ENCODE measurements around the gene OR2H1.

DNA sequence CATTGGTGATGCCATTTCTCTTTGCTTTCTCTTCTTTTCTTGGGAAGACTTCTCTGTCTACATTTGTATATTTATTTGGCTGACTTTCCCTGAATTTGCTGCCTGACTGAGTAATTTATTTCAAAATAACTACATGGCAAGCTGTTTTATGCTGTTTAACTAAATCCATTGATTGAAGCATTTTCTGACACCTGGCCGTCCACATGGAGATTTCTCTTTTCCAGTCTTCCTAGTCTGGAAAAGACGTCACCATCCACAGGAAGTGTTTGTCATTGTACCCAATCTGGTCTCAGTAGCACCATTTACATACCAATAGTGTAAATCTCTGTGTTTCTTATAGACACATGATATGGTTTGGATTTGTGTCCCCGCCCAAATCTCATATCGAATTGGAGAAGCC lies 40.0 kb downstream of the OR2H1 start:
- TF ChIP-seq, protein P1, sequence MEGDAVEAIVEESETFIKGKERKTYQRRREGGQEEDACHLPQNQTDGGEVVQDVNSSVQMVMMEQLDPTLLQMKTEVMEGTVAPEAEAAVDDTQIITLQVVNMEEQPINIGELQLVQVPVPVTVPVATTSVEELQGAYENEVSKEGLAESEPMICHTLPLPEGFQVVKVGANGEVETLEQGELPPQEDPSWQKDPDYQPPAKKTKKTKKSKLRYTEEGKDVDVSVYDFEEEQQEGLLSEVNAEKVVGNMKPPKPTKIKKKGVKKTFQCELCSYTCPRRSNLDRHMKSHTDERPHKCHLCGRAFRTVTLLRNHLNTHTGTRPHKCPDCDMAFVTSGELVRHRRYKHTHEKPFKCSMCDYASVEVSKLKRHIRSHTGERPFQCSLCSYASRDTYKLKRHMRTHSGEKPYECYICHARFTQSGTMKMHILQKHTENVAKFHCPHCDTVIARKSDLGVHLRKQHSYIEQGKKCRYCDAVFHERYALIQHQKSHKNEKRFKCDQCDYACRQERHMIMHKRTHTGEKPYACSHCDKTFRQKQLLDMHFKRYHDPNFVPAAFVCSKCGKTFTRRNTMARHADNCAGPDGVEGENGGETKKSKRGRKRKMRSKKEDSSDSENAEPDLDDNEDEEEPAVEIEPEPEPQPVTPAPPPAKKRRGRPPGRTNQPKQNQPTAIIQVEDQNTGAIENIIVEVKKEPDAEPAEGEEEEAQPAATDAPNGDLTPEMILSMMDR (IDR thresholded peaks at IDR 0.05) = no peak
- TF ChIP-seq POLR2A (IDR thresholded peaks at IDR 0.05) = no peak
